Stimulated activated CD4-positive, alpha-beta T cell treated with anti-CD3 and anti-CD28 coated beads, Interleukin-4, amount 100 ng/mL, for 24 hours (primary cell): ENCODE data around the gene SPAAR.
"Not testable (repeated sequence)": the region's sequence is repeated elsewhere in the genome, so short reads cannot be mapped to it uniquely, and the experiment has no call there.

ENCODE experiments used
- DNase-seq: peaks from one replicate; pipeline ENCODE4 v3.0.0-alpha.2; 2020

The SPAAR gene

DNA sequence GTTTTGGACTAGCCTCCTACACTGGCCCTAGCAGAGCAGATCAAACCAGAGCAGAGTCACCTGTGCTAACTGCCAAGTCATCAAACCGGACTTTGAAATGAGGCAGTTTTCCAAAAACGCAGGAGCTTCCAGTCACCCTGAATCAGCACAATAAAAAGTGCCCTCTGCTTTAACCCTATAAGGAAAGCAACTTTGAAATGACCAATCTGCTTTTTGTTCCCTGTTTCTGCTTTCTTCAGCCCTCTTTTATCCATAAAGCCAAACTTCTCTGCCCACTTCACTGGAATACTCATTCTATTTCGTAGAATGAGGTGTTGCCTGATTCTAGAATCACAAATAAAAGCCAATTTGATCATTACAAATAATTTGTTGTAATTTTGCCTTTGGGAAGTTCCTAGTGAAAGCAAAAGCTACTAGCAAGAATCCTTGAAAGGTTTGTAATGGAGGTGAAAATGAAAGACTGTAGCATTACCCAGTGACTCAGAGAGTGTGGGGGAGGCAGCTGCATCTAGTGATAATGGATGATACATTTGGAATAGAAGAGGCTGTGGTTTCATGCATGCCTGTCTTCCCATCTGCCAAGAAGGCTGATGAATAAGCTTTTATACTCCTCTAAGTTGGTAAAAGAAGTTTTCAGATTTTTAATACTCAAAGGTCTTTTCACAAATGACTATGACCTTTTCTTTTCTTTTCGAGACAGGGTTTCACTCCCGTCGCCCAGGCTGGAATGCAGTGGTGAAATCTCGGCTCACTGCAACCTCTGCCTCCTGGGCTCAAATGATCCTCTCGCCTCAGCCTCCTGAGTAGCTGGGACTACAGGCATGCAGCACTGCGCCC lies 14.9 kb downstream of the SPAAR start:
- DNase-seq, result peak; percentile 64

DNA sequence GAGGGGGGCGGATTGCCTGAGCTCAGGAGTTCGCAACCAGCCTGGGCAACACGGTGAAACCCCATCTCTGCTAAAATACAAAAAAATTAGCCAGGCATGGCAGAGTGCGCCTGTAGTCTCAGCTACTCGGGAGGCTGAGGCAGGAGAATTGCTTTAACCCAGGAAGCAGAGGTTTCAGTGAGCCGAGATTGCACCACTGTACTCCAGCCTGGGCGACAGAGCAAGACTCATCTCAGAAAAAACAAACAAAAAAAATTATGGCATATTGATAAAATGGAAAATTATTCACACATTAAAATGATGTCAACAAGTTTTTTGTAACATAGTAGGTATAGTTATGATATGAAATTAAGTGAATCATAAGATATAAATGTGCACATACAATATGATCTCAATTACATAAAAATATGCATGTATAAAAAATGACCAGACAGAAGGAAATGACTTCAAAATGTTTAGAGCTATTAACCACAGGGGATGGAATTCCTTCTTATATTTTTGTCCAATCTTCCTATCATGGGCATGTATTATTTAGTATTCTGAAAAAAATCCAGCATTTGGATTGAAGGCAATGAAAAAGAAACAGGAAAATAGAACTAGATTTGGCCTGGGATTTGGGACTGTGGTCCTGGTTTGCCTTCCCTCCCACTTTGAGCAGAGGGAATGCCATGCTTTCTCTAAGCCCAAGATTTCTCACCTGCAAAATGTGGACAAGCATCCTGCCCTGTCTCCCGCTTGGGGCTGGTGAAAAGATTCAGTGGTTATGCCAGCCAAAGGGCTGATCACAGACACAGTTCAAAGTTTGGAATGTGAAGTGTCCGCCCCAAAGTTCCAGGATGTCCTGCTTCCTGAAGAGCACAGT lies 19.5 kb downstream of the SPAAR start:
- no peak for DNase-seq

DNA sequence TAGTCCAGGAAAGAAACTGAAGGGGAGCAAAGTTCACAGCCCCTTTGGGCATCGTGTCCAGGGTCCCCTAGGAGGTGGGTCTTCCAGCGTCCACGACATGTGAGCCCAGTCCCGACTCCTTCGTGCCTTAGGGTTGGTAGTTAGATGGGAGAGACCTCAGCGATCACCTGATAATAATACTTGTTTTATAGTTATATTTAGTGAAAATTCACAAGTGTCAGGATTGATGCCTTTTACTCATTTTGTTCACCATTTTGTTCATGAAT lies 20.1 kb downstream of the SPAAR start:
- DNase-seq, result no peak

DNA sequence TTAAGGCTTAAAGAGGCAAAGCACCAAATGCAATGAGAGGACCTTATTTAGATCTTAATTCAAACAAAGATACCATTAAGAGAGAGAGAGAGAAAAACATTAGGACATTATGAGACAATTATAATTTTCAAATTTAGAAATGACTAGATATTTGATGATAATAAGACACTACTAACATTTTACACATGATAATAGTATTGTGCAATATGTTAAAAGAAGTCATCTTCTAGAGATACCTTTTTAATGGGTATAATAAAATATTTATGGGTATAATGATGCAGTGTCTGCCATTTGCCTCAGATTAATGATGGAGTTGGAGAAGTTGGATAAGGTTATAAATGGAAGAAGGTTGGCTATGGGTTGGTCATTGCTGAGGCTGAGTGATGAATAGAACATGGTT lies 21.2 kb downstream of the SPAAR start:
- DNase-seq, result no peak

DNA sequence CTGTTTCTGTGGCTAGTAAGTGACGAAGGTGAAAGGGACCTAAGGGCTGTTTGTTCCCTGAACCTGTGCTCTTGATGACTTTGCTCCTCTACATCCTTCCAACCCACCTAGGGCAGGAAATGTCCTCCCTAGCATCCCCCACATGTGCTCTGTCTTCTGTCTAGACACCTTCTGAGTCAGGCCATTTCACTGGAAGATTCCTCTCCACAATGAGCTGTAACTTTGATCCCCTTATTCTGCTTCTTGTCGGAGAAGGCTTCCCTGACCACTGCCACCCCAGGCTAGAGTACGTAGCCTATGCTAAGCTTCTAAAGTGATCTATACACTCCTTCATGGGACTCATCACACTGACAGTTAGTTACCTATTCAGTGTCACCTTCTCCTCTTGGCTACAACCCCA lies 21.7 kb downstream of the SPAAR start:
- no peak for DNase-seq

DNA sequence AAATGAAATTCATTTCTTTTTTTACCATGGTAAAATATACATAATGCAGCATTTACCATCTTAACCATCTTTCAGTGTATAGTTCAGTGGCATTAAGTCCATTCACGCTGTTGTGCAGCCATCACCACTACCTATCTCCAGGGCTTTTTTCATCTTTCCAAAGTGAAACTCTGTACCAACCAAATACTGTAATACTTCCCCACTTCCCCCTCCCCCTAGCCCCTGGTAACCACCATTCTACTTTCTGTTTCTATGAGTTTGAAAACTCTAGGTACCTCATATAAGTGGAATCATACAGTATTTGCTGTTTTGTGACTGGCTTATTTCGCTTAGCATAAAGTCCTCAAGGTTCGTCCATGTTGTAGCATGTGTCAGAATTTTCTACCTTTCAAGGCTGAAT lies 23.4 kb downstream of the SPAAR start:
- DNase-seq, result no peak

DNA sequence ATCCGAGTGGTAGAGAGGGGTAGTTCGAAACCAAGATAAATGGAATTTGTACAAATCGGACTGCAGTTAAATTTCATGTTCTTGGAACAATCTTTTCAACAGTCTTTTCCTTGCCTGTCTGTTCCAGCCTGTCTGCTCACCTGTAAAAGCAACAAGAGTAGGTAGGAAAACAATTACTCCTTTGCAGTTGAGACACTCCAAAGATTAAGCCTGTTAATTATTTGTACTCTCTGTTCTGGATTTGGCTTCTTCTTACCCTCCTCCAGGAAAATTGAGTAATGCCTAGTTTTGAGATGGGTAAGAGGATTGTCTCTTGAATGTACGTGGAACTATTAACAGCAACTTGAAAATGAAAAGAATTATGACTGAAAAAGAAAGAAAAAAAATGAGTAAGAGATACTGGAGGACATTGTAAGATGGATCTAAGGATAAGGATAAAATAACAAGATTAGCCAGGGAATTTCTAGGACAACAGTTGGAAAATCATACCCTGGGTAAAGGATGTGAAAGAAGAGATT lies 24.3 kb downstream of the SPAAR start:
- no peak for DNase-seq

DNA sequence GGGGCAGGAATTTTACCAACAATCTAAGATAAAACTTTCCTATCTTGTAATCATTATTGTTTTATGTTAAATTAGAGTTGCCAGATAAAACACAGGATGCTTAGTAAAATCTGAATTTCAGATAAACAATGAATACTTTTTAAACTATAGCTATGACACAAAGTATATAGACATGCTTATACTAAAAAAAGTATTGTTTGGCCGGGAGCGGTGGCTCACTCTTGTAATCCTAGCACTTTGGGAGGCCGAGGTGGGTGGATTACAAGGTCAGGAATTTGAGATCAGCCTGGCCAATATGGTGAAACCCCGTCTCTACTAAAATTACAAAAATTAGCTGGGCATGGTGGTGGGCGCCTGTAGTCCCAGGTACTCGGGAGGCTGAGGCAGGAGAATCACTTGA lies 24.8 kb downstream of the SPAAR start:
- not testable (repeated sequence) for DNase-seq

DNA sequence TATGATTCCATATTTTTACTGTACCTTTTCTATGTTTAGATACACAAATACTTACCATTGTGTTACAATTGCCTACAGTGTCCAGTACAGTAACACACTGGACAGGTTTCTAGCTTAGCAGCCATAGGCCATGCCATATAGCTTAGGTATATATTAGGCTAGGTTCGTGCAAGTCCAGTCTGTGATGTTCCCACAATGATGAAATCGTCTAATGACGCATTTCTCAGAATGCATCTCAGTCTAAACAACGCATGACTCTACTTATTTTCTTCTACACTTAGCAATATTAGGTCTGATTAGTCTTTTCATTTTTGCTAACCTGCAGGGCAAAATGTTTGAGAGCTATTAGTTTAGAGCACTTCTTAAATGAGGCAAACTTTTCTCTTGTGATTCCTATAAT lies 26.0 kb downstream of the SPAAR start:
- DNase-seq, result no peak

DNA sequence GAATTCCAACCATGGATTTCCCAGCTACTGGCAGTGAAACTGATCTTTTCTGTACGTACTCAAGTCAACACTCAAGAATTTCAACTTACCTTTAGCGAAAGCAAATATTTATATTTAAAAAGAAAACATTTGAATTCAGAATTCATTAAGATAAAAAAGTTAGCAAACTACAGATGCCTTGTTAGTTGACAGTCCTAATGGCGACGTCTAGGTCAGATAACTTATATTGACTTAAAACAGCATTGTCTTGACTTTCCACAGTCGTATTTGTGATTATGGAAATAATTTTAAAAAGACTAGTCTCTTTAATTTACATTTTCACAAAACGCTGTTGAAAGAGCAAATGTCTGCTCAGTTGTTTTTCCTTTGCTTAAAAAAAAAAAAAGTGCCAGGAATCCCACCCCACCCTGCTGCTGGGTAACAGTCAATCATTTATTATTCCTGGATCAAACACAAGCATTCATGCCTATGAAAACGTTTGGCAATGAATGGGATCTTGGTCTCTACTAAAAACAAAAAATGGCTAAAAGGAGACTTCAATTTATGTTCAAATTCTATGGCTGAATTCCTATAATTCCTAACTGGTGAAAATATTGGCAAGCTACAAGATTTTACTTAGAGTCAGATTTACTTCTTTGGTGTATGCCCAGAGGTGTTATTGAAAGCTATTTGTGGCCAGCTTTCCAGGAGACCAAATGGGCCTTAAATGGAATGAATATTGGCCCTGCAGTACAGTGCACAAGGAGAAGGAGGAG lies 26.6 kb downstream of the SPAAR start:
- no peak for DNase-seq

DNA sequence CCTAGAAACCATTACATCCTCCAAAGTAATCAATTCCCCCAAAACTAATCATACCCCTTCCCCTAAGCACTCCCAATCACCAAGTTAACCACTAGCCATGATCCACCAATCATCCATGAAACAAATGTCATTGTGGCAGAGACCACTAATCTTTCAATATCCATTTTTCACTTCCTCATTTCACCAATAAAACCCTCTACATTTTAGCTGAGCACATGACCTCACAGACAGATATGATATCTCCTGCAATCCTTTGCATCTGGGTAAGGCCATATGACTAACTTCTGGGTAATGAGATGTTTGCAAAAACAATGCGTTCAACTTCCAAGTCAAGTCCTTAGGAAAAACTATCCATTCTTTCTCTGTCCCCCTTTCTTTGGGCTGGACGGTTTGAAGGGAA lies 27.9 kb downstream of the SPAAR start:
- DNase-seq, result no peak

DNA sequence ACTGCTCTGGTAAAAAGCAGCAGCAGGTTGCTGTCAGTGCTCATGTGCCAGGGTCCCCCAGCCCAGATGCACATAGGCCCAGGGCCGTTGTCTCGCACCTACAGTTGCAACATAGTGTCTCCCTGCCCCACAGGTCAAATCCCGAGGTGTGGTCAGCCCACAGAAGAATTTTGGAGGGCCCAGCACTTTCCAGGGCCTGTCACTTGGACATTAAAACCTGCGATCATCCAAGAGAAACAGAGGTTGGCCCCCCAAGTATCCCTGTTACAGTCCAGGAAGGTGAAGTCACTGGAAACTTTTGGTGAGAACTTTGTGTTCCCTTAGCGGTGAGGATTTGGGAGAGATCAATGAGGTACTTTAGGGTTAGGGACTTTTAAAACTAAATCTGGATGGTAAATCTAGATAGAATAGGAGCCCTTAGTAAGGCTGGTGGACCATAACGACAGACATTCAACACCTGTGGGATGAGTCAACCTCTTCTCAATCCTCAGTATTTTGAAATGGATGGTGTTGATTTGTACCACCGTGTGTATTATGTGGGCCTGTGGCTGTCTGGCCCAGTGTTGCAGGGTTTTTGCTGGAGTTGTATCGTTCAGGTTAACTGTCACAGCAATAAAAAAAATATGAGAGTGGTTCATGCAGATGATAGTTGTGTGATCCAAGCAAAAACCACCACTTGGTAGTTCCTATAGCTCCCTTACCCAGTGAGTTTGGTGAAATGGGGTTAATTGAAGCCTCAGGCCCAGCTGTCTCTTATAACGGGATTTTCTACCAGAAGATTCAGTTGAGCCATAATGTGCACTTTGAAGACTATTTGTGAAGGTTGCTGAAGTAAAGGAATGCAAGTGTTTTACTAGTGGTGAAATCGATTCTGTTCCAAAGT lies 29.4 kb downstream of the SPAAR start:
- DNase-seq, result no peak

DNA sequence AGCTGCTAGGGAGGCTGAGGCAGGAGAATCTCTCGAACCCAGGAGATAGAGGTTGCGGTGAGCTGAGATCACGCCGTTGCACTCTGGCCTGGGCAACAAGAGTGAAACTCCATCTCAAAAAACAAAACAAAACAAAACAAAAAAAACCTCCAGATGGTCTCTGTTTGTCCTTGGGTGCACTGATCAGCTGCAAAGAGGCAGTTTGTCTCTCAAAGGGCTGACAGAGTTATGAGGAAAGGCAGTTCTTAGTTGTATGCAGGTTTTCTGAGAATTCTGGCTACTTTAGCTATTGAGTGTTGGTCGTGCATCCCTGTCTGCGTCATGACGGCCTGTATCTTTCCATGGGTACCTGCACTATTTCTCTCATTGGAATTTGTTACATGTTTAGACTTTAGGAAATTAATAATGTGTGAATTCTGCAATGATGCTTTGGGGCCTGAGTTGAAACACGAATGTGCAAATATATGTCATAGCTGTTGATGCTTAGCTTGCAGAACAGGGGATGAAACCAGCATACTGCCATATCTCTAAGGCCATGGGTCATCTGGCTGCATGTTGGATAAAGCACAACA lies 30.5 kb downstream of the SPAAR start:
- no peak for DNase-seq

DNA sequence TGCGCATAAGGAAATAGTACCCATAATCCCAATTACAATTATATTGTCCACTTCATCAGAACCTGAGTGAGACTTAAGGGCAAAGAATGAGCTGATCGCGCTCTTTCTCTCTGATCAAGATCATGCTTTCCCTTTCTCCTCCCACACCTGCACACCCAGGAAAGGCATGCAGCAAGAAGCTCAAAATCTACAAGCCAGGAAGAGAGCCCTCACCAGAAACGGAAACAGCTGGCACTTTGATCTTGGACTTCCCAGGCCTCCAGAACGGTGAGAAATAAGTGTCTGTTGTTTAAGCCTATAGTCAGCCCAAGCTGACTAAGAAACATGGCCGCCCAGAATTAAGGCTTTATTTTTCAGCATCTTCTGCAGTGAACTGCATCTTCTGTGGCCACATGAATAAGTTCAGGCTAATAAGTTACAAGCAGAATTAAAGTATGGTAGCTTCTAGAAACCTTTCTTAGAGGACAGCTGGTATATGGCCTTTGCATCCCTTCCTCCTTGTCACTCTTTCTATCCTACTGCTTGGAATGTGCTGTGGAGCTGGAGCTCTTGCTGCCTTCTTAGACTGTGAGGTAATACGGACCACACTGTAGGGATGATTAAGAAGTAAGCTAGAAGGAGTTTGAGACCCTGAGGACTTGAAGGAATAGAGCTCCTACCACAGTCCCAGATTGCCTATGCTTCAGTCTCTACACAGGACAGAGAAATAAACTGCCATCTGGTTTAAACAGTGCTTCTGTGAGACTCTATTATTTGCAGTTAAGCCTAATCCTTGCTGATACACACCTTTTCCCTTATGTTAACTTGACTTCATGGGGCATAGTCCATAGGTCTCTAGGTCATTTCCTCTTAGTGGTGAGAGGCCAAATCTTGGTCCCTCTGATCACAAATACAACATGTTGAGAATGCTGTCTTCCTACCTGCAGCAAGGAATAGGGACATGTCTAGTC lies 31.4 kb downstream of the SPAAR start:
- peak; percentile 33 for DNase-seq

DNA sequence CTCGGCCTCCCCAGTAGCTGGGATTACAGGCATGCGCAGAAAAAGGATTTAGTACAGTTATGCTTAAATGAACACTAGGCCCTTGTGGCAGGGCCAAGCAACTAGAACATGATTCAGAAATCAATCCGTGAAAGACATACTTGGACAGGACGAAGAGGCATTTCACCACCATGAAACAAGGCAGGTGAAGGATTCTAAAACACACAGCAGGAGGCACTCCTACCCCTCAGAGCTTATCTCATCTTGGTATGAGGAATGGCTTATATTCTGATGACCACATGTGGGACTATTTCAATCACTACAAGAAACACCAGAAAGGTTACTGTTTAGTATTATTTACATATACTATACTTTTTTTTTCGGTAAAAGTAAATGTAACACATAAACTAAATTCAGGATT lies 33.0 kb downstream of the SPAAR start:
- DNase-seq, result no peak

DNA sequence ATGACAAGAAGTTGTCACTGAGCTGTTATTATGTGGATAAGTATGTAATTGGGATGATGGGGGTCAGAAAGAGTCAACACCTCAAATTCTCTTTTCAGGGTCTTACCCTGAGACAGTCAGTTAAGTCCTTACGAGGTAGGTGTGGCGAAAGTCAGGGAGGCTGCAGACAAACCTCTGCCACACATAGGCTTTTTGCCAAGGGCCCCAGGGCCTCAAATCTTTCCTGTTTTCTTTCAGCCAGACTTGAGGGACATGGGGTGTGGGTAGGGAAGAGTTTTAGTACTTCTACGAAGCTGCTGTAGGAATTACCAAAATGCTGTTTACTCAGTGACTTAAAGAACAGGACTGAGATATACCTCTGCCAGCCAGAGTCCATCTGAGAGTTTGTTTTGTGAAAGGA lies 34.9 kb downstream of the SPAAR start:
- DNase-seq, result no peak

DNA sequence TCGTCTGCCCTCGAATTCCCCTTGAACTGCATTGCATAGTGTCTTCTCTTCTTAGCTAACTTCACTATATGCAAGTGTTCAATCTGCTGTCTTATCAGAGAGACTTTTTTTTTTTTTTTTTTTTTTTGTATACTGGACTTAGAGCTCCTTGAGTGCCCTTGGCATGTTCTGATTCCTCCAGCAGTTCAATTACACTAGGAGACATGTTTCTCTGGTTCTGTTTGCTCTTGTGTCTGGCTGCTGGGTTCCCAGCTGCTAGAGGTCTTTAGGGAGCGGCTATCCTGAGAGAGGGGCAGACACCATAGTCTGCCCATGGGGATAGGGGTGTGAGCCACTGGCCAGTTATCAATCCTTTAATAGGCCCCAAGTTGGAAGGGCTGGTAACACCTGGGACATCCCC lies 35.6 kb downstream of the SPAAR start:
- no peak for DNase-seq

DNA sequence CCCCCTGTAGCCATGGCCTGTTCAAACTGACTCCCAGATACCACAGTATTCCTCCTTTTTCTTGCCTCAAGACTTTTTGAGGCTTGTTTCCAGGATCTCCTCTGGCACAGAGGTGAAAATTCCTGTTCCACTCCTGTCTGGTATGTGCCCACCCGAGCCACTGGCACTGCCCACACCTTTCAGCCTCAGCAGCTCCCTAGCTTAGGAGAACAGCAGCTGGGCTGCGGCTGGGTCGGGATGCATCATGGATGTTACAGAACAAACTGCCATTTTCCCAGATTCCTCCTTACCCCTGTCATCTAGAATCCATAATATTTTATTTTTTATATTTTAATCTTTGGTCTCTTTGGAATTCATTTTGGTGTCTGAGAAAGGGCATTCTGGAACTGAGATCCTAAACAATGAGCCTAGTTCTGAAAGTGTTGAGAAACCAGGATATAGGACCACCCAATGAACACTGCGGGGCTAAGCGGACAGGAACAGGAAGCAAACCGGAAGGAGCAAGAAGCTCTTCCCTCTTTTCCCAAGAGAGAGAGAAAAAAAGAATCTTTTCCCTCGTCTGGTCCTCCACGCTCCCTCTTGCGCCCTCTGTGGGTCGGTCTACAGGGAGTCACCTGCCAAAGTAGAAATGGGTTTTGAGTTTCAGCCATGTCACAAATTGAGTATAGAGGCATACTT lies 36.2 kb downstream of the SPAAR start:
- peak; percentile 75 for DNase-seq

DNA sequence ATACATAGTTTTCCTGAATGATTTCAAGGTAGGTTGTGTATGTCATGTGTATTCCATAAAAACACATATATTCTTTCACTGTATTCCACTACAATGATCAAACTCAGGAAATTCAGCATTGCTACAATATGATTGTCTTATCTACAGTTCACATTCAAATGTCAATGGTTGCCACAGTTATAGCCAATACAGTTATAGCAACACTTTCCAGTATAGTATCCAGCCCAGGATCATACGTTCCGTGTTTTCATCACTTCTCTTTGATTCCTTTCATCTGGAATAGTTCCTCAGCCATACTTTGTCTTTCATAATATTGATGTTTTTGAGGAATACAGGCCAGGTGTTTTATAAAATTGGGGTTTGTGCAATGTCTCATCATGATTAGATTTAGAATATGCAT lies 39.2 kb downstream of the SPAAR start:
- no peak for DNase-seq

DNA sequence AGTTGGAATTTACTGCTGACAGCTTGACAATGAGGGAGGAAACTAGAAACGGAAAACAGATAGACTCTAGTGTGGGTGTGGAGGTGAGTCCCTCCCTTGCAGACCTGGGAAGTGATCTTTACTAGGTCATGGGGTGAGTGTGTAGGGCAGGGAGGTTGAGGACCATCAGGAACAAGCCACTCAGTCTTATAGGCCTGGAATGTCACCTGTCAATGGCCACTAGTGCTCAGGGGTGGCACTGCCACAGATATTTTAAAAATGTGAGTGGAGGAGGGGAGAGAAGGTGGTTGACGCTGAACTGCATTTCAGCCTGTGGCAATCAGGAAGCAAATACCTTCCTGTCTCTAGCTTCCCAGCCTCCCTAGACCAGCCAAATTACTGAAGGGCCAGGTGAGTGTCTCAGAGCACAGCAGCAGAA lies 39.6 kb downstream of the SPAAR start:
- no peak for DNase-seq
